Measurements from ENCODE around the gene TUBGCP2.

DNA sequence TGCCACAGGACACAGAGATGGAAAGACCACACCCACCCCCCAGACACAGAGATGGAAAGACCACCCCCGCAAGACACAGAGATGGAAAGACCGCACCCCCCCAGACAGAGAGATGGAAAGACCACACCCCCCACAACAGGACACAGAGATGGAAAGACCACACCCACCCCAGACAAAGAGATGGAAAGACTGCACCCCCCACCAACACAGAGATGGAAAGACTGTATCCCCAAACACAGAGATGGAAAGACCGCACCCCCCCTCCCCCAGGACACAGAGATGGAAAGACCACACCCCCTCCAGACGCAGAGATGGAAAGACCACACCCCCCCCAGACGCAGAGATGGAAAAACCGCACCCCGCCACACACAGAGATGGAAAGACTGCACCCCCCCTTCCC lies 8.1 kb upstream of the TUBGCP2 start:
- TF ChIP-seq LEF1 (IDR thresholded peaks at IDR 0.05; ENCODE audit: borderline replicate concordance) (no peak), FOXM1 (IDR thresholded peaks at IDR 0.05; ENCODE audit: borderline replicate concordance) (no peak), TARDBP (IDR thresholded peaks at IDR 0.05) (no peak), PKNOX1 (IDR thresholded peaks at IDR 0.05) (no peak), CTBP1 (IDR thresholded peaks at IDR 0.05; ENCODE audit: borderline replicate concordance) (no peak), FOXK2 (IDR thresholded peaks at IDR 0.05) (no peak), ELF4 (IDR thresholded peaks at IDR 0.05) (no peak), SUZ12 (IDR thresholded peaks at IDR 0.05) (no peak), FOXA1 (IDR thresholded peaks at IDR 0.05) (no peak), SP1 (IDR thresholded peaks at IDR 0.05) (no peak), HDGF (IDR thresholded peaks at IDR 0.05; ENCODE audit: borderline replicate concordance) (no peak)
